HEK293 (cell line): ENCODE measurements around the gene GNB1L.

ENCODE experiments used
- CTCF ChIA-PET: fragments of 350-600 bp; formaldehyde crosslinking; extraction: SDS; loops from one replicate; lab custom pipeline; 2021; ENCODE audit warnings: antibody characterized with exemption; lab: Yijun Ruan, JAX
- POLR2A ChIA-PET: fragments of 300-600 bp; formaldehyde crosslinking; extraction: SDS; loops from one replicate; lab custom pipeline; 2020; ENCODE audit warnings: antibody characterized with exemption, inconsistent platforms; lab: Yijun Ruan, JAX
- H3K27ac ChIP-seq: fragments of 200-500 bp; sonication (Bioruptor generic); 2 replicates; pipeline ENCODE4 v1.5.1; 2014; ENCODE audit warnings: low read depth, low read length, control low read depth, inconsistent platforms; ENCODE audit errors: extremely low read depth
- H3K36me3 ChIP-seq, 2 experiments: fragments of 200-500 bp in 1 of 2; sonication (Bioruptor generic) in 1 of 2; 1 replicate in 1 of 2; 2 replicates in 1 of 2; pipeline ENCODE4 v1.5.1; 2014 to 2017; ENCODE audit warnings: inconsistent platforms in 2 of 2, low read length in 2 of 2; ENCODE audit not compliant: control insufficient read depth in 2 of 2, insufficient read depth in 1 of 2
- H3K4me1 ChIP-seq: fragments of 200-500 bp; sonication (Bioruptor generic); 2 replicates; pipeline ENCODE4 v1.5.1; 2014; ENCODE audit warnings: mild to moderate bottlenecking, low read length, inconsistent platforms; ENCODE audit not compliant: control insufficient read depth, insufficient read depth
- H3K4me3 ChIP-seq: 2 replicates; pipeline ENCODE4 v1.5.1; 2011; ENCODE audit warnings: low read depth, mild to moderate bottlenecking, control low read depth, low read length, moderate library complexity
- H3K9me3 ChIP-seq: fragments of 200-500 bp; sonication (Bioruptor generic); 2 replicates; pipeline ENCODE4 v1.5.1; 2014; ENCODE audit warnings: low read depth, low read length, inconsistent platforms; ENCODE audit not compliant: control insufficient read depth, insufficient read depth
- KLF1 ChIP-seq: fragments of 450-650 bp; formaldehyde crosslinking; IDR thresholded peaks from 2 replicates; pipeline ENCODE4 v1.5.1; 2016; ENCODE audit warnings: missing biosample characterization, missing genetic modification characterization
- KLF10 ChIP-seq: fragments of 450-650 bp; IDR thresholded peaks from 2 replicates; pipeline ENCODE4 v1.5.1; 2018; ENCODE audit warnings: missing biosample characterization, mild to moderate bottlenecking, missing genetic modification characterization
- KLF9 ChIP-seq: fragments of 450-650 bp; formaldehyde crosslinking; IDR thresholded peaks from 2 replicates; pipeline ENCODE4 v1.5.1; 2016; ENCODE audit warnings: missing biosample characterization, missing genetic modification characterization, low read depth
- MEIS1 ChIP-seq: sonication (generic); formaldehyde crosslinking; IDR thresholded peaks from 2 replicates; pipeline ENCODE4 v1.8.1; 2022; ENCODE audit warnings: missing genetic modification reagents, mild to moderate bottlenecking, borderline replicate concordance
- PRDM1 ChIP-seq: fragments of 450-650 bp; formaldehyde crosslinking; IDR thresholded peaks from 2 replicates; pipeline ENCODE4; 2016; ENCODE audit warnings: missing biosample characterization, missing genetic modification characterization
- REPIN1 ChIP-seq: fragments of 450-650 bp; formaldehyde crosslinking; IDR thresholded peaks from 2 replicates; pipeline ENCODE4 v1.5.1; 2017; ENCODE audit warnings: missing biosample characterization, missing genetic modification characterization, low read depth
- YY2 ChIP-seq: fragments of 450-650 bp; formaldehyde crosslinking; IDR thresholded peaks from 2 replicates; pipeline ENCODE4 v1.5.1; 2016; ENCODE audit warnings: missing biosample characterization, missing genetic modification characterization
- ZBTB26 ChIP-seq: fragments of 450-650 bp; formaldehyde crosslinking; optimal IDR thresholded peaks from 2 replicates; pipeline ENCODE3; 2016; ENCODE audit warnings: missing biosample characterization, mild to moderate bottlenecking, missing genetic modification characterization
- ZBTB6 ChIP-seq: fragments of 450-650 bp; formaldehyde crosslinking; IDR thresholded peaks from 2 replicates; pipeline ENCODE4 v1.5.1; 2017; ENCODE audit warnings: missing biosample characterization, missing genetic modification characterization
- ZNF132 ChIP-seq: fragments of 450-650 bp; formaldehyde crosslinking; IDR thresholded peaks from 2 replicates; pipeline ENCODE4 v1.5.1; 2017; ENCODE audit warnings: missing biosample characterization, missing genetic modification characterization, borderline replicate concordance
- ZNF174 ChIP-seq: fragments of 450-650 bp; formaldehyde crosslinking; IDR thresholded peaks from 2 replicates; pipeline ENCODE4 v1.5.0; 2017; ENCODE audit warnings: missing biosample characterization, mild to moderate bottlenecking, missing genetic modification characterization
- ZNF18 ChIP-seq: fragments of 450-650 bp; formaldehyde crosslinking; IDR thresholded peaks from 2 replicates; pipeline ENCODE4 v1.5.1; 2016; ENCODE audit warnings: missing biosample characterization, missing genetic modification characterization
- ZNF221 ChIP-seq: fragments of 450-650 bp; formaldehyde crosslinking; IDR thresholded peaks from 2 replicates; pipeline ENCODE4 v1.5.1; 2017; ENCODE audit warnings: missing biosample characterization, missing genetic modification characterization, borderline replicate concordance
- ZNF394 ChIP-seq: fragments of 450-650 bp; formaldehyde crosslinking; IDR thresholded peaks from 2 replicates; pipeline ENCODE4 v1.5.1; 2016; ENCODE audit warnings: missing biosample characterization, missing genetic modification characterization, mild to moderate bottlenecking, moderate library complexity, borderline replicate concordance
- ZNF549 ChIP-seq: fragments of 450-650 bp; IDR thresholded peaks from 2 replicates; pipeline ENCODE4 v1.5.1; 2018; ENCODE audit warnings: missing biosample characterization, missing genetic modification characterization, mild to moderate bottlenecking, inconsistent platforms, moderate library complexity
- ZNF610 ChIP-seq: fragments of 450-650 bp; formaldehyde crosslinking; IDR thresholded peaks from 2 replicates; pipeline ENCODE4 v1.5.1; 2016; ENCODE audit warnings: missing biosample characterization, missing genetic modification characterization, borderline replicate concordance
- ZNF639 ChIP-seq: fragments of 450-650 bp; formaldehyde crosslinking; IDR thresholded peaks from 2 replicates; pipeline ENCODE4 v1.5.1; 2016; ENCODE audit warnings: missing biosample characterization, missing genetic modification characterization
- ZNF664 ChIP-seq: fragments of 450-650 bp; formaldehyde crosslinking; IDR thresholded peaks from 2 replicates; pipeline ENCODE4 v1.5.1; 2016; ENCODE audit warnings: missing biosample characterization, missing genetic modification characterization
- ZNF747 ChIP-seq: fragments of 450-650 bp; formaldehyde crosslinking; IDR thresholded peaks from 2 replicates; pipeline ENCODE4 v1.5.1; 2016; ENCODE audit warnings: missing biosample characterization, missing genetic modification characterization
- ZNF777 ChIP-seq: fragments of 450-650 bp; formaldehyde crosslinking; IDR thresholded peaks from 2 replicates; pipeline ENCODE4 v1.5.1; 2017; ENCODE audit warnings: missing biosample characterization, missing genetic modification characterization, borderline replicate concordance

Gene GNB1L

GRCh38 chr22:19866665-19867009, 12.0 kb upstream of the GNB1L start:
- POLR2A ChIA-PET: interaction anchor here (0.6 to 1.3 kb wide), 3 partner anchors 11 to 90 kb away, joined by 4 to 8 read pairs (median 5); no protein-coding TSS in a partner anchor
- H3K9me3 ChIP-seq: no peaks in the 10 kb centered on the region

GRCh38 chr22:19865141-19865829, 10.6 kb upstream of the GNB1L start:
- H3K27ac ChIP-seq: no peak overlapping the region
- H3K4me3 ChIP-seq: no peak overlapping the region
- POLR2A ChIA-PET: interaction anchor here (1.3 to 1.5 kb wide), 3 partner anchors 9 to 16 kb away, joined by 4 to 8 read pairs (median 5); no protein-coding TSS in a partner anchor
- H3K4me1 ChIP-seq: no peaks in the 10 kb centered on the region
- H3K36me3 ChIP-seq: no peaks in the 10 kb centered on the region
- CTCF ChIA-PET: interaction anchor here (0.8 to 1.4 kb wide), 4 partner anchors 9 to 135 kb away, joined by 3 to 10 read pairs (median 5); no protein-coding TSS in a partner anchor
- no peaks in the 10 kb centered on the region for H3K9me3 ChIP-seq
- TF ChIP-seq PRDM1 (0 out of 2 replicates have a peak, but pooled peaks have one; percentile 43), ZNF549 (no peak)
- TF ChIP-seq, all 188 proteins: peak for 1

More at GRCh38 chr22:19866665-19867009, 12.0 kb upstream of the GNB1L start:
- CTCF ChIA-PET: interaction anchor here (0.7 to 1.5 kb wide), 4 partner anchors 12 to 136 kb away, joined by 3 to 7 read pairs (median 4); no protein-coding TSS in a partner anchor
- TF ChIP-seq ZNF132: no peak
- no peak for TF ChIP-seq KLF10
- TF ChIP-seq KLF9 (tag by site-specific recombination): no peak
- TF ChIP-seq ZNF747: no peak
- TF ChIP-seq ZNF174 (tag by site-specific recombination): no peak
- TF ChIP-seq MEIS1 (CRISPR knock-in tag): no peak
- no peak for TF ChIP-seq ZNF18
- TF ChIP-seq ZNF610 (tag by site-specific recombination): no peak
- TF ChIP-seq ZNF664: no peak
- no peak for TF ChIP-seq REPIN1 (tag by site-specific recombination)
- no peak for TF ChIP-seq YY2 (tag by site-specific recombination)
- no peak for TF ChIP-seq ZNF394 (tag by site-specific recombination)
- Histone ChIP-seq H3K36me3 (no peaks in the 10 kb centered on the region), H3K4me3 (no peak overlapping the region), H3K27ac (no peak overlapping the region), H3K4me1 (no peaks in the 10 kb centered on the region)

- Histone ChIP-seq H3K9me3 (no peaks in the 10 kb centered on the region), H3K27ac (no peak overlapping the region), H3K4me3 (no peak overlapping the region), H3K36me3 (no peaks in the 10 kb centered on the region), H3K4me1 (no peaks in the 10 kb centered on the region)
- CTCF ChIA-PET: interaction anchor here (0.8 to 1.4 kb wide), 3 partner anchors 9 to 134 kb away, joined by 5 to 10 read pairs (median 5); no protein-coding TSS in a partner anchor
- TF ChIP-seq KLF1 (tag by site-specific recombination) (no peak), ZNF221 (tag by site-specific recombination) (no peak), ZBTB6 (no peak), ZNF777 (no peak), ZBTB26 (tag by site-specific recombination) (no peak), ZNF639 (no peak)
- POLR2A ChIA-PET: interaction anchor here (0.6 to 1.5 kb wide), 3 partner anchors 9 to 67 kb away, joined by 4 to 8 read pairs (median 5); no protein-coding TSS in a partner anchor
These were observed 9.9 kb upstream of the GNB1L start for GRCh38 chr22:19864538-19865106.
